ENCODE data around the gene INPP1.

DNA sequence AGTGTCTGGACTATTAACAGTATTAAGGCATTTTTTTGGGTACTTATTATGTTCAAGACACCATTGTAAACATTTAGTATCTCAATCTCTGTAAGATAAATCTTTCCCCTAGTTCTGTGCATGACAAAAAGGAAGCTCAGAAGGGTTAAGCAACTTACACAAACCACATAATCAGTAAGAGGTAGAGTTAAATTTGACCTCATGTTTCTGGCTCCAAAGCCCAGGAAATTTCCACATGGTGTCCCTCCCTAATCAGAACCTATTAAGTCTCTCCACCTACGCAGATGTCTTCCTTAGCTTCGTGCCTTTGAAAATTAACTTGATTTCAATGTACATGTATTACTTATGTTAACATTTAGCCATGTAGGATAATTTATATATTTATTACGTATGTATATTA lies 66.8 kb downstream of the INPP1 start:
- TF ChIP-seq, protein P1, sequence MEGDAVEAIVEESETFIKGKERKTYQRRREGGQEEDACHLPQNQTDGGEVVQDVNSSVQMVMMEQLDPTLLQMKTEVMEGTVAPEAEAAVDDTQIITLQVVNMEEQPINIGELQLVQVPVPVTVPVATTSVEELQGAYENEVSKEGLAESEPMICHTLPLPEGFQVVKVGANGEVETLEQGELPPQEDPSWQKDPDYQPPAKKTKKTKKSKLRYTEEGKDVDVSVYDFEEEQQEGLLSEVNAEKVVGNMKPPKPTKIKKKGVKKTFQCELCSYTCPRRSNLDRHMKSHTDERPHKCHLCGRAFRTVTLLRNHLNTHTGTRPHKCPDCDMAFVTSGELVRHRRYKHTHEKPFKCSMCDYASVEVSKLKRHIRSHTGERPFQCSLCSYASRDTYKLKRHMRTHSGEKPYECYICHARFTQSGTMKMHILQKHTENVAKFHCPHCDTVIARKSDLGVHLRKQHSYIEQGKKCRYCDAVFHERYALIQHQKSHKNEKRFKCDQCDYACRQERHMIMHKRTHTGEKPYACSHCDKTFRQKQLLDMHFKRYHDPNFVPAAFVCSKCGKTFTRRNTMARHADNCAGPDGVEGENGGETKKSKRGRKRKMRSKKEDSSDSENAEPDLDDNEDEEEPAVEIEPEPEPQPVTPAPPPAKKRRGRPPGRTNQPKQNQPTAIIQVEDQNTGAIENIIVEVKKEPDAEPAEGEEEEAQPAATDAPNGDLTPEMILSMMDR (IDR thresholded peaks at IDR 0.05) = no peak
- no peak for TF ChIP-seq POLR2A (IDR thresholded peaks at IDR 0.05)
